WTC11 (cell line): Measurements from ENCODE around the gene CCDC50. TPM values are rescaled to one million over a fixed set of nuclear protein-coding genes. Genes with fewer than 3 reads are reported as not detected.

ENCODE experiments used
- ATAC-seq: fragments of 200-7000 bp; cut with Tn5 transposase; 2 replicates; pipeline ENCODE4 v1.10.0; 2021; ENCODE audit warnings: mild to moderate bottlenecking, moderate library complexity
- CTCF ChIA-PET: fragments of 300-600 bp; sonication (Branson Sonifier 250); formaldehyde crosslinking; loops from one replicate; lab custom pipeline; 2021; ENCODE audit warnings: antibody characterized with exemption; lab: Charles Lee
- POLR2A ChIA-PET: fragments of 350-600 bp; sonication (Branson Sonifier 250); formaldehyde crosslinking; loops from one replicate; lab custom pipeline; 2021; ENCODE audit warnings: antibody characterized with exemption; lab: Charles Lee
- DNase-seq: peaks from one replicate; pipeline ENCODE4 v3.0.0; 2021; ENCODE audit warnings: low spot score
- H3K27ac Mint-ChIP-seq: 2 replicates; pipeline ENCODE4 v1.8.0; 2021; ENCODE audit warnings: mixed read lengths
- H3K27me3 Mint-ChIP-seq: 2 replicates; pipeline ENCODE4 v1.8.0; 2021; ENCODE audit warnings: low read depth, mild to moderate bottlenecking, moderate library complexity, mixed read lengths
- H3K36me3 Mint-ChIP-seq: 2 replicates; pipeline ENCODE4 v1.8.0; 2021; ENCODE audit warnings: mixed read lengths
- H3K4me1 Mint-ChIP-seq: 2 replicates; pipeline ENCODE4 v1.8.0; 2022; ENCODE audit warnings: mixed read lengths
- H3K4me3 Mint-ChIP-seq: 2 replicates; pipeline ENCODE4 v1.8.0; 2021; ENCODE audit warnings: mild to moderate bottlenecking, moderate library complexity, mixed read lengths
- H3K9me3 Mint-ChIP-seq: 2 replicates; pipeline ENCODE4 v1.8.0; 2021; ENCODE audit warnings: mixed read lengths
- ATF1 ChIP-seq: sonication (generic); formaldehyde crosslinking; IDR thresholded peaks from 2 replicates; pipeline ENCODE4 v1.8.1; 2023; ENCODE audit warnings: mild to moderate bottlenecking, moderate library complexity, missing genetic modification reagents
- ATF3 ChIP-seq: sonication (generic); formaldehyde crosslinking; conservative IDR thresholded peaks from 2 replicates; pipeline ENCODE4 v1.8.1; 2022; ENCODE audit warnings: mild to moderate bottlenecking, missing genetic modification reagents
- CREB1 ChIP-seq: sonication (generic); formaldehyde crosslinking; IDR thresholded peaks from 2 replicates; pipeline ENCODE4 v1.8.0; 2023; ENCODE audit warnings: mild to moderate bottlenecking, missing genetic modification reagents
- EMX1 ChIP-seq: fragments of 250-450 bp; sonication (Bioruptor Pico); IDR thresholded peaks from 2 replicates; pipeline ENCODE4 v1.8.0; 2021; ENCODE audit warnings: mild to moderate bottlenecking
- ESRRA ChIP-seq: sonication (generic); formaldehyde crosslinking; IDR thresholded peaks from 2 replicates; pipeline ENCODE4 v1.8.1; 2022; ENCODE audit warnings: mild to moderate bottlenecking, missing genetic modification reagents, borderline replicate concordance
- FOXP1 ChIP-seq: sonication (generic); formaldehyde crosslinking; IDR thresholded peaks from 2 replicates; pipeline ENCODE4 v1.8.0; 2022; ENCODE audit warnings: missing genetic modification reagents, mild to moderate bottlenecking, moderate library complexity, borderline replicate concordance
- GABPB1 ChIP-seq: sonication (generic); formaldehyde crosslinking; IDR thresholded peaks from 2 replicates; pipeline ENCODE4 v1.8.1; 2023; ENCODE audit warnings: mild to moderate bottlenecking, missing genetic modification reagents
- IRF1 ChIP-seq: sonication (generic); formaldehyde crosslinking; IDR thresholded peaks from 2 replicates; pipeline ENCODE4 v1.8.0; 2023; ENCODE audit warnings: missing genetic modification reagents
- MXD4 ChIP-seq: fragments of 250-450 bp; sonication (Bioruptor Pico); IDR thresholded peaks from 2 replicates; pipeline ENCODE4 v1.8.0; 2021; ENCODE audit warnings: mild to moderate bottlenecking, moderate library complexity, borderline replicate concordance
- NFYB ChIP-seq: sonication (generic); formaldehyde crosslinking; conservative IDR thresholded peaks from 2 replicates; pipeline ENCODE4 v1.8.0; 2022; ENCODE audit warnings: low read depth, missing genetic modification reagents
- STAT6 ChIP-seq: sonication (generic); formaldehyde crosslinking; conservative IDR thresholded peaks from 2 replicates; pipeline ENCODE4 v1.8.1; 2023; ENCODE audit warnings: mild to moderate bottlenecking, low read depth, missing genetic modification reagents, moderate library complexity
- TCF7 ChIP-seq: sonication (generic); formaldehyde crosslinking; IDR thresholded peaks from 2 replicates; pipeline ENCODE4 v1.8.0; 2022; ENCODE audit warnings: mild to moderate bottlenecking, low read depth, missing genetic modification reagents, moderate library complexity
- ZMAT4 ChIP-seq: fragments of 250-450 bp; sonication (Bioruptor Pico); IDR thresholded peaks from 2 replicates; pipeline ENCODE4 v1.9.0; 2021; ENCODE audit warnings: mild to moderate bottlenecking
- ZNF121 ChIP-seq: sonication (generic); formaldehyde crosslinking; IDR thresholded peaks from 2 replicates; pipeline ENCODE4 v1.8.0; 2023; ENCODE audit warnings: missing genetic modification reagents
- ZNF232 ChIP-seq: sonication (generic); formaldehyde crosslinking; IDR thresholded peaks from 2 replicates; pipeline ENCODE4 v1.8.0; 2022; ENCODE audit warnings: mild to moderate bottlenecking, missing genetic modification reagents
- ZNF281 ChIP-seq: sonication (generic); formaldehyde crosslinking; IDR thresholded peaks from 2 replicates; pipeline ENCODE4 v1.8.0; 2023; ENCODE audit warnings: mild to moderate bottlenecking, missing genetic modification reagents
- ZNF425 ChIP-seq: fragments of 250-450 bp; sonication (Bioruptor Pico); conservative IDR thresholded peaks from 2 replicates; pipeline ENCODE4 v1.9.0; 2021; ENCODE audit warnings: mild to moderate bottlenecking
- ZNF512 ChIP-seq: sonication (generic); formaldehyde crosslinking; IDR thresholded peaks from 2 replicates; pipeline ENCODE4 v1.8.1; 2022; ENCODE audit warnings: missing genetic modification reagents, borderline replicate concordance
- total RNA-seq: library from RNA; stranded (reverse); gene quantifications from 3 replicates; pipeline ENCODE4 v1.2.3, GENCODE V29; 2021

Gene CCDC50
- total RNA-seq, 1 experiment from 2014 or later = 33.1 TPM

GRCh38 chr3:191420771-191421170, 91.6 kb downstream of the CCDC50 start (continued):
- TF ChIP-seq IRF1 (CRISPR knock-in tag) = no peak
- no peak for TF ChIP-seq ESRRA (CRISPR knock-in tag)
- TF ChIP-seq ZNF232 = no peak
- TF ChIP-seq, all 79 proteins: peak for 0

GRCh38 chr3:191424881-191425280, 95.7 kb downstream of the CCDC50 start:
- POLR2A ChIA-PET = no interaction called here
- no peaks in the 10 kb centered on the region for H3K36me3 Mint-ChIP-seq
- no peak overlapping the region for H3K4me3 Mint-ChIP-seq
- CTCF ChIA-PET = no interaction called here
- ATAC-seq (no peak), DNase-seq (no peak)
- no peak overlapping the region for H3K27ac Mint-ChIP-seq
- no peaks in the 10 kb centered on the region for H3K27me3 Mint-ChIP-seq
- peaks cover 8% of the 10 kb centered on the region; the same call in 1 of the 2 replicates for H3K9me3 Mint-ChIP-seq
- no peak for TF ChIP-seq FOXP1 (CRISPR knock-in tag)
- TF ChIP-seq STAT6 (CRISPR knock-in tag) = no peak
- TF ChIP-seq EMX1 (CRISPR knock-in tag) = no peak
- no peak for TF ChIP-seq TCF7
- TF ChIP-seq NFYB (CRISPR knock-in tag) = no peak
- peaks cover 7% of the 10 kb centered on the region for H3K4me1 Mint-ChIP-seq

- H3K27me3 Mint-ChIP-seq = no peaks in the 10 kb centered on the region
- no peak overlapping the region for H3K27ac Mint-ChIP-seq
- ChIA-PET CTCF (no interaction called here), POLR2A (no interaction called here)
- ATAC-seq = no peak
- peaks cover 7% of the 10 kb centered on the region for H3K4me1 Mint-ChIP-seq
- no peaks in the 10 kb centered on the region for H3K36me3 Mint-ChIP-seq
- no peak for DNase-seq
- H3K4me3 Mint-ChIP-seq = no peak overlapping the region
- TF ChIP-seq ZNF121 (CRISPR knock-in tag) (no peak), ZMAT4 (CRISPR knock-in tag) (no peak), MXD4 (CRISPR knock-in tag) (no peak), ZNF512 (CRISPR knock-in tag) (no peak), ATF1 (CRISPR knock-in tag) (no peak), ZNF425 (CRISPR knock-in tag) (no peak), CREB1 (CRISPR knock-in tag) (no peak), IRF1 (CRISPR knock-in tag) (no peak), ZNF281 (CRISPR knock-in tag) (no peak), ATF3 (CRISPR knock-in tag) (no peak), GABPB1 (no peak)
- H3K9me3 Mint-ChIP-seq = peaks cover 8% of the 10 kb centered on the region; the same call in 1 of the 2 replicates
Observed at GRCh38 chr3:191425322-191425734, 96.1 kb downstream of the CCDC50 start.
